ENCODE measurements around the gene CDH13. TPM values are rescaled to one million over a fixed set of nuclear protein-coding genes. Genes with fewer than 3 reads are reported as not detected.

The CDH13 gene
- total and polyA plus RNA-seq, 9 of the 15 experiments (the other 6 are each of a cell fraction or from before 2014, with no cell fraction given): 0.03 TPM; not detected in 8

DNA sequence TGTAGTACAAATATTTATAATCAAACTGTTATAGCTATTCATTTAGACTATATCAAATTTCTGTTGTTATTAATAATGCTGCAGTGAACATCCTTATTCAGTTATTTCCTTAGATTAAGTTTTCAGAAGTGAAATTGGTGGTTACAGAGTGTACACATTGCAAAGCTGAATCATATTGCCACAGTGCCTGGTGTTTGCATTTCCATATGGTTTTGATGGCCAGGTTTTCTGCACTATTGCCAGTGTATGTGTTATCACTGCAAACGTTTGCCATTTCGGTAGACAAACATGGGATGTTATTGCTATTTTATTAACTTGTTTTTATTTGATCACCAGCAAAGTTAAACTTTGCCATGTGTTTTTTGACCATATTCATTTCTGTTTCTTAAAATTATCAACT is 259.4 kb downstream of the CDH13 start:
- H3K79me2 ChIP-seq (ENCODE audit: control insufficient read depth, insufficient read depth, low read length): no peaks in the 10 kb centered on the region
- H3K4me3 ChIP-seq: no peak overlapping the region
- no peak overlapping the region for H3K27ac ChIP-seq (ENCODE audit: extremely low read depth, low read depth, low read length)
- H3K4me2 ChIP-seq (ENCODE audit: insufficient read depth, low read length): no peak overlapping the region
- intact Hi-C loops (cut with micrococcal nuclease): no loop called here
- no peaks in the 10 kb centered on the region for H3K9me1 ChIP-seq (ENCODE audit: control insufficient read depth, insufficient read depth, low read length)
- no peak overlapping the region for H3K9ac ChIP-seq (ENCODE audit: insufficient read depth in 1 of 2, low read depth in 2 of 2, low read length in 2 of 2)
- no peaks in the 10 kb centered on the region for H3K27me3 ChIP-seq (ENCODE audit: control insufficient read depth in 2 of 2, insufficient read depth in 2 of 2, low read length in 2 of 2)
- no peaks in the 10 kb centered on the region for H3K9me3 ChIP-seq (replicated peaks; ENCODE audit: control insufficient read depth, insufficient read depth, low read depth, low read length)
- H2AFZ ChIP-seq (ENCODE audit: low read depth, low read length): no peak overlapping the region
- no peaks in the 10 kb centered on the region for H3K36me3 ChIP-seq (ENCODE audit: control insufficient read depth, insufficient read depth, low read length)
- ATAC-seq (no peak), DNase-seq (ENCODE audit: extremely low read depth in 1 of 4, low spot score in 3 of 4) (no peak), FAIRE-seq (no peak)
- CTCF ChIA-PET (ENCODE audit: low intra/inter-chr PET ratio): no interaction called here
- in situ Hi-C loops (cut with MboI): no loop called here
- H4K20me1 ChIP-seq (replicated peaks; ENCODE audit: control insufficient read depth, insufficient read depth, low read length): no peaks in the 10 kb centered on the region
- BruUV-seq (replicated peaks): no TSS peak
- 0% methylated on average over 2 of the region's 2 CpGs for WGBS (ENCODE audit: insufficient coverage, low coverage, missing lambda C conversion rate)
- no peaks in the 10 kb centered on the region for H3K4me1 ChIP-seq (replicated peaks in 1 of 2; ENCODE audit: control insufficient read depth in 2 of 2, insufficient read depth in 2 of 2, low read length in 2 of 2)
- POLR2A ChIA-PET: interaction anchor here (0.6 kb wide), 1 partner anchor 77 kb away, joined by 3 read pairs; no protein-coding TSS in a partner anchor
- TF ChIP-seq FIP1L1 (IDR thresholded peaks at IDR 0.05; ENCODE audit: low read depth, low read length, poor library complexity, severe bottlenecking) (no peak), ELF4 (CRISPR knock-in tag; IDR thresholded peaks at IDR 0.05) (no peak), ATF1 (CRISPR knock-in tag; IDR thresholded peaks at IDR 0.05) (no peak), ATF1 (tag; IDR thresholded peaks at IDR 0.05) (no peak), NCOA6 (IDR thresholded peaks at IDR 0.05) (no peak), SMARCA5 (IDR thresholded peaks at IDR 0.05) (no peak), RCOR1 (IDR thresholded peaks at IDR 0.05; ENCODE audit: borderline replicate concordance in 1 of 2, low read depth in 2 of 2, low read length in 2 of 2) (no peak), HNRNPH1 (optimal IDR thresholded peaks at IDR 0.05; ENCODE audit: low read depth, low read length) (no peak), XRCC5 (IDR thresholded peaks at IDR 0.05; ENCODE audit: low read depth, low read length) (no peak), HOXB6 (CRISPR knock-in tag; IDR thresholded peaks at IDR 0.05; ENCODE audit: borderline replicate concordance) (no peak), CHD4 (IDR thresholded peaks at IDR 0.05; ENCODE audit: insufficient read depth, insufficient replicate concordance, low read depth, low read length, poor library complexity, severe bottlenecking) (no peak), BRD4 (IDR thresholded peaks at IDR 0.05) (no peak), RBFOX2 (IDR thresholded peaks at IDR 0.05; ENCODE audit: low read depth, low read length) (no peak), STAT5B (CRISPR knock-in tag; IDR thresholded peaks at IDR 0.05) (no peak), SNIP1 (IDR thresholded peaks at IDR 0.05; ENCODE audit: low read depth) (no peak), ZNF143 (CRISPR knock-in tag; IDR thresholded peaks at IDR 0.05) (no peak), ZNF75A (CRISPR knock-in tag; IDR thresholded peaks at IDR 0.05) (no peak), MAZ (CRISPR knock-in tag; conservative IDR thresholded peaks at IDR 0.05 in 1 of 2, IDR thresholded peaks at IDR 0.05 in 1 of 2) (no peak), ZNF174 (CRISPR knock-in tag; IDR thresholded peaks at IDR 0.05) (no peak)
- TF ChIP-seq, protein P1, sequence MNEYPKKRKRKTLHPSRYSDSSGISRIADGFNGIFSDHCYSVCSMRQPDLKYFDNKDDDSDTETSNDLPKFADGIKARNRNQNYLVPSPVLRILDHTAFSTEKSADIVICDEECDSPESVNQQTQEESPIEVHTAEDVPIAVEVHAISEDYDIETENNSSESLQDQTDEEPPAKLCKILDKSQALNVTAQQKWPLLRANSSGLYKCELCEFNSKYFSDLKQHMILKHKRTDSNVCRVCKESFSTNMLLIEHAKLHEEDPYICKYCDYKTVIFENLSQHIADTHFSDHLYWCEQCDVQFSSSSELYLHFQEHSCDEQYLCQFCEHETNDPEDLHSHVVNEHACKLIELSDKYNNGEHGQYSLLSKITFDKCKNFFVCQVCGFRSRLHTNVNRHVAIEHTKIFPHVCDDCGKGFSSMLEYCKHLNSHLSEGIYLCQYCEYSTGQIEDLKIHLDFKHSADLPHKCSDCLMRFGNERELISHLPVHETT (CRISPR knock-in tag; conservative IDR thresholded peaks at IDR 0.05 in 1 of 2, IDR thresholded peaks at IDR 0.05 in 1 of 2): no peak
- TF ChIP-seq, protein P2, sequence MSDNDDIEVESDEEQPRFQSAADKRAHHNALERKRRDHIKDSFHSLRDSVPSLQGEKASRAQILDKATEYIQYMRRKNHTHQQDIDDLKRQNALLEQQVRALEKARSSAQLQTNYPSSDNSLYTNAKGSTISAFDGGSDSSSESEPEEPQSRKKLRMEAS (CRISPR knock-in tag; IDR thresholded peaks at IDR 0.05): no peak

Measured in K562 (cell line).